ENCODE results near the gene C12orf54.
A peak's percentile ranks its signal among the peaks of the same experiment; 100 is the strongest.
"Not testable (repeated sequence)": the region's sequence is repeated elsewhere in the genome, so short reads cannot be mapped to it uniquely, and the experiment has no call there.

C12orf54 gene

GRCh38 chr12:48482198-48482597 lies at the start of gene C12orf54:
C12orf54 (plus strand) TSS chr12:48482498; CDS start chr12:48483297, 799 bp downstream.
- DNase-seq, result no peak

DNA sequence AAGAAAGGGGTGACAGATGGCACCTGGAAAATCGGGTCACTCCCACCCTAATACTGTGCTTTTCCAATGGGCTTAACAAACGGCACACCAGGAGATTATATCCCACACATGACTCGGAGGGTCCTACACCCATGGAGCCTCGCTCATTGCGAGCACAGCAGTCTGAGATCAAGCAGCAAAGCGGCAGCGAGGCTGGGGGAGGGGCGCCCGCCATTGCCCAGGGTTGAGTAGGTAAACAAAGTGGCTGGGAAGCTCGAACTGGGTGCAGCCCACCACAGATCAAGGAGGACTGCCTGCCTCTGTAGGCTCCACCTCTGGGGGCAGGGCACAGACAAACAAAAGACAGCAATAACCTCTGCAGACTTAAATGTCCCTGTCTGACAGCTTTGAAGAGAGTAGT lies 48.3 kb upstream of the C12orf54 start:
- DNase-seq, result not testable (repeated sequence)

- DNase-seq, result no peak
Measured at GRCh38 chr12:48441069-48441468, 41.2 kb upstream of the C12orf54 start.

GRCh38 chr12:48442179-48442847 lies 40.0 kb upstream of the C12orf54 start:
- no peak for DNase-seq

DNA sequence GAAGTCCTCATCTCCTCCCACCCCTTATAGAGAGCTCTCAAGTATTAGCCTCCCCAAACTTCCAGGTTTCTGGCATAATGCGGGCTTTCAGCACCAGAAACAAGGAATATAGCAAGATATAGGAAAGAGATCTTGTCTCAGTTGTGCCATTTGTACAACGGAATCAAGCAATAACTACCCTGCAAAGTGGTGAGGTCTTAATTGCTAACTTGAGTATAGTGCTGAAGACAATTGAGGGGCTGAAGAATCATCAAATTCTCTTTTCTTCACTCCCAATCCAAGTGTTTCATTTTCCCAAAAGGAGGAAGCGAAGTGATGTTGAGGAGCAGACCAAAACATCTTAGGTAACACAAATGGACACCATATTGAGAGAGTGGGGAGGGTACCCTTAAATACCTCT lies 36.8 kb upstream of the C12orf54 start:
- DNase-seq, result no peak

GRCh38 chr12:48446161-48446776 lies 36.0 kb upstream of the C12orf54 start:
- peak; percentile 63 for DNase-seq

DNA sequence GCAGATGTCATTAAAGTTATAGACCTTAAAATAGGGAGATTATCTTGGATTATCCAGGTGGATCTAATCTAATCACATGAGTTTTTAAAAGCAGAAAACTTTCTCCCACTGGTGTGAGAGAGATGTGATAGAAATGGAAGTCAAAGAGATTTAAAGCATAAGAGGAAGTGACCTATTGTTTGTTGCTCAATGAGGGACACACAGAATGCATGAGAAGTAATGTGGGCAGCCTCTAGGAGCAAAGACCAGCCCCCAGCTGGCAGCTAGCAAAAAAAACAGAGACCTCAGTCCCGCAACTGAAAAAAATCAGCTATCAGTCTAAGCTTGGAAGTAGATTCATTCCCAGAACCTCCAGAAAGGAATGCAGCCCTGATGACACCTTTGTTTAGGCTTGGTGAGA lies 34.5 kb upstream of the C12orf54 start:
- peak; percentile 45 for DNase-seq

- no peak for DNase-seq
Measured at GRCh38 chr12:48451372-48451771, 30.9 kb upstream of the C12orf54 start.

DNA sequence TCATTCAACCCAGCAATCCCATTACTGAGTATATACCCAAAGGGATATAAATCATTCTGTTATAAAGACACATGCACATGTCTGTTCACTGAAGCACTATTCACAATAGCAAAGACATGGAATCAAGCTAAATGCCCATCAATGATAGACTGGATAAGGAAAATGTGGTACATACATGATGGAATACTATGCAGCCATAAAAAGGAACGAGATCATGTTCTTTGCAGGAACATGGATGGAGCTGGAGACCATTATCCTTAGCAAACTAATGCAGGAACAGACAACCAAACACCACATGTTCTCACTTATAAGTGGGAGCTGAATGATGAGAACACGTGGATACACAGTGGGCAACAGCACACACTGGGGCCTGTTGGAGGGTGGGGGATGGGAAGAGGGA lies 29.3 kb upstream of the C12orf54 start:
- DNase-seq, result not testable (repeated sequence)

DNA sequence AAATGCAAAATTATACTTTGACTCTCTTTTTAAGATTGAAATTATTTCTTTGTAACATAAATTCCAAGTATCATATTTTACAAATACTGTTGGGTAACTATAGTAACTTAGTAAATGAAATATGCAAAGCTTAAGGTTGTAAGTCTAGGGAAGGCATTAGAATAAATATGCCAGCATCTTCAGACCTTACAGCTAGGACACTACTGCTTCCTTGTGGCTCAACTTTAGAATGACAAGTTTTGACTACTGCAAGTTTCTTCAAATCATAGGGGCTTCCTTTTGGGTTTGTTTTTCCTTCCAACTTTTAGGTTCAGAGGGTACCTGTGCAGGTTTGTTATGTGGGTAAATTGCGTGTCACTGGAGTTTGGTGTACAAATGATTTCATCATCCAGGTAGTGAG lies 27.6 kb upstream of the C12orf54 start:
- peak; percentile 44 for DNase-seq

- no peak for DNase-seq
Measured at GRCh38 chr12:48455116-48455515, 27.2 kb upstream of the C12orf54 start.

DNA sequence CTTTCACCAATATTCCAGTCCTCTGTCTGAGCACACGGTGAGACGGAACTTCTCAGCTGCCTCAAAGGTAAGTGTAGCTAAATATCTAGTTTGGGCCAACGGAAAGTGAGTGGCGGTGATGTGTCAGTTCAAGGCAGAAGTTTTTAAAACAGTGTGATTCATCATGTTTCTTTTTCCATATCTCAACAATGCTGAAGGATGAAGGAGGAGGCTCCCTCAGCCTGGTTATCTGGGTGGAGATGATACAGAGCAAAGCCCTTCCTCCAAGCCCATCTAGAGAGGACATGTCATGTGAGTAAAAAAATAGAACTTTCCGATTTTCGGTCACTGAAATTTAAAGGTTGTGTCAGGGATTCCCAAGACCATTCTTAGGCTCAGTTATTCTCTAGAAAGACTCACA lies 23.0 kb upstream of the C12orf54 start:
- no peak for DNase-seq

DNA sequence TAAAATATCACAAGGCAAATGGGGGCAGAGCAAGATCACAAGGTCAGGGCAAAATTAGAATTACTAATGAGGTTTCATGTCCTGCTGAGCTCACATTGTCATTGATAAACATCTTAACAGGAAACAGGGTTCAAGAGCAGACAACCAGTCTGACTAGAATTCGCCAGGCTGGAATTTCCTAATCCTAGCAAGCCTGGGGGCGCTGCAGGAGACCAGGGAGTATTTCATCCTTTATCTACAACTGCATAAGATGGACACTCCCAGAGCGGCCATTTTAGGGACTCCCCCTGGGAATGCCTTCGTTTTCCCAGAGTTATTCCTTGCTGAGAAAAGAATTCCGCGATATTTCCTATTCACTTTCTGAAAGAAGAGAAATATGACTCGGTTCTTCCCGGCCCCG lies 13.3 kb upstream of the C12orf54 start:
- not testable (repeated sequence) for DNase-seq

DNA sequence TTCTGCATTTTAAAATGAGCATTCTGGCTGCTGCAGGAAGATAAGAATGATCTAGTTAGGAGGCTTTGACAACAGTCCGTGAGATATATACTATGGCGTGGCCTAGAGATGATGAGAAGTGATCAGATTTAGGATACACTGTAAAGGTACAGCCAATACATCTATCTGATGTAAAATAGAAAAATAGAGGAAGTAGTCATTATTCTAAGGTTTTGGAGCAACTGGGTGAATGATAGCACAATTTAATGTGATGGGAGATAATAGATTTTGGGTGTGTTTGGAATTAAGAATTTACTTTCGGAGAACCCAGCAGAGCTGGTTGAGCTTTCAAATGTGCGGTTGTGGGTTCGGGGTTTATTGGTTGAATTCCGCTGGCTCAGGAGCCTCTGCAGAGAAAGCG lies 10.0 kb upstream of the C12orf54 start, which contains the start of gene ANP32D:
TSS of gene ANP32D (plus strand) at position 301 of the 400 bp plus-strand sequence. CDS start 106 bp downstream, outside the sequence.
- no peak for DNase-seq

- no peak for DNase-seq
Measured at GRCh38 chr12:48473061-48473460, 9.2 kb upstream of the C12orf54 start.

- not testable (repeated sequence) for DNase-seq
Measured at GRCh38 chr12:48474497-48474896, 7.8 kb upstream of the C12orf54 start.

- no peak for DNase-seq
Measured at GRCh38 chr12:48482930-48483329, 632 bp downstream of the C12orf54 start.

GRCh38 chr12:48486261-48486660 lies 4.0 kb downstream of the C12orf54 start:
- DNase-seq, result no peak

DNA sequence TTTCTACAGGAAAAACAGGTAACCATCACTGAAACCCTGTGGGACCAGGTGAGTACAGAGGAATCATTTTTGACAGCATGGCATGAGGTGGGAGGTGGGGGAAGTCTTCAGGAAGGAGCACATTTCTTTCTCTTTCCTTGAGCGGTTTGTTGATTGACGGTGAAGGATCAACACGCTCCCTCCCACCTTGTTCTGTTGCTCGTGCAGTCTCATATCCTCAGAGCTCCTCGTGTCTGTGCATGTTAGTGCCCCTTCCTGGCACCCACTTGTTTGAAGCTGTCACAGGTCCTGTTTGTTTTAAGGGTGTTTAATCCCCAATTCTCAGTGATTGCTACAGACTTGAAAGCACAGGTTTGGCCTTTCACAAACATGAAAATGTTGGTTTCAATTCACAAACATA lies 4.4 kb downstream of the C12orf54 start:
- DNase-seq, result no peak

GRCh38 chr12:48489012-48489411 lies 6.7 kb downstream of the C12orf54 start:
- DNase-seq, result no peak

GRCh38 chr12:48489456-48489855 lies 7.2 kb downstream of the C12orf54 start:
- DNase-seq, result not testable (repeated sequence)

DNA sequence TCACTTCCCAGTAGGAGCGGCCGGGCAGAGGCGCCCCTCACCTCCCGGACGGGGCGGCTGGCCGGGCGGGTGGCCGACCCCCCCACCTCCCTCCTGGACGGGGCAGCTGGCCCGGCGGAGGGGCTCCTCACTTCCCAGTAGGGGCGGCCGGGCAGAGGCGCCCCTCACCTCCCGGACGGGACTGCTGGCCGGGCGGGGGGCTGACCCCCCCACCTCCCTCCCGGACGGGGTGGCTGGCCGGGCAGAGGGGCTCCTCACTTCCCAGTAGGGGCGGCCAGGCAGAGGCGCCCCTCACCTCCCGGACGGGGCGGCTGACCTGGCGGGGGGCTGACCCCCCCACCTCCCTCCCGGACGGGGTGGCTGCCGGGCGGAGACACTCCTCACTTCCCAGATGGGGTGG lies 18.0 kb downstream of the C12orf54 start:
- not testable (repeated sequence) for DNase-seq

- not testable (repeated sequence) for DNase-seq
Measured at GRCh38 chr12:48506836-48507235, 24.5 kb downstream of the C12orf54 start.

DNA sequence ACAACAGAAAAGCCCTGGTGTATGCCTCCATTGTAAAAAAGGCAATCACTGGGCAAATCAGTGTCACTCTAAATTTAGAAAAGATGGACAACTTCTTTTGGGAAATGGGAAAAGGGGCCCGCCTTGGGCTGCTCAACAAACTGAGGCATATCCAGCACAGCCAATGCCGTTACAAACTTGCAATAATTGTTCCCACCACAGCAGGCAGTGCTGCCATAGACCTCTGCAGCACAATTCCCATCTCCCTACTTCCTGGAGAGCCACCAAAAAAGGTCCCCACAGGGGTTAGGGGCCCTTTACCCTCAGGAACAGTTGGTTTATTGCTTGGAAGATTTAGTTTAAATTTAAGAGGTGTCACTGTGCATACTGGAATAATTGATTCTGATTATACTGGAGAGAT lies 26.7 kb downstream of the C12orf54 start:
- no peak for DNase-seq

- no peak for DNase-seq
Measured at GRCh38 chr12:48510111-48510510, 27.8 kb downstream of the C12orf54 start.
